IMR-90 (cell line): Measurements from ENCODE around the gene TMEM163. TPM values are rescaled to one million over a fixed set of nuclear protein-coding genes. Genes with fewer than 3 reads are reported as not detected.

Source experiments
- ATAC-seq: fragments of 200-7000 bp; cut with Tn5 transposase; 2 replicates; pipeline ENCODE4 v1.9.1; 2020; ENCODE audit warnings: low read depth, mild to moderate bottlenecking, moderate library complexity
- BruUV-seq: library from RNA; stranded (reverse); fragments of 400-500 nt; replicated peaks from 2 replicates; lab custom pipeline; 2021; lab: Mats Ljungman, UMichigan
- CTCF ChIA-PET: fragments of 300-600 bp; formaldehyde crosslinking; extraction: SDS; loops from one replicate; lab custom pipeline; 2021; ENCODE audit warnings: antibody characterized with exemption; lab: Yijun Ruan, JAX
- POLR2A ChIA-PET: fragments of 300-600 bp; sonication (Branson Sonifier 250); formaldehyde crosslinking; loops from one replicate; lab custom pipeline; 2022; ENCODE audit warnings: antibody characterized with exemption; ENCODE audit not compliant: unreplicated experiment; lab: Charles Lee
- DNase-seq: peaks from one replicate; pipeline ENCODE4 v3.0.0; 2013
- H2AFZ ChIP-seq: replicated peaks from 2 replicates; pipeline ENCODE3; 2013; ENCODE audit warnings: low read length, mild to moderate bottlenecking; ENCODE audit not compliant: poor library complexity
- H2AK5ac ChIP-seq: 2 replicates; pipeline ENCODE4 v1.6.1; 2013; ENCODE audit warnings: low read depth, low read length, inconsistent platforms
- H2AK9ac ChIP-seq: replicated peaks from 2 replicates; pipeline ENCODE3; 2013; ENCODE audit warnings: mild to moderate bottlenecking, low read depth, low read length, moderate library complexity; ENCODE audit not compliant: poor library complexity
- H2BK120ac ChIP-seq: 2 replicates; pipeline ENCODE4 v1.6.1; 2013; ENCODE audit warnings: low read depth, low read length, inconsistent platforms
- H2BK15ac ChIP-seq: 3 replicates; pipeline ENCODE4 v1.6.1; 2013; ENCODE audit warnings: low read depth, low read length, inconsistent platforms
- H2BK20ac ChIP-seq: 2 replicates; pipeline ENCODE4 v1.6.1; 2013; ENCODE audit warnings: low read depth, mild to moderate bottlenecking, inconsistent platforms, low read length, moderate library complexity
- H2BK5ac ChIP-seq: 2 replicates; pipeline ENCODE4 v1.6.1; 2013; ENCODE audit warnings: mild to moderate bottlenecking, low read depth, low read length, inconsistent platforms; ENCODE audit not compliant: poor library complexity, severe bottlenecking
- H3K14ac ChIP-seq: replicated peaks from 2 replicates; pipeline ENCODE4 v1.6.1; 2013; ENCODE audit warnings: low read depth, low read length, inconsistent platforms
- H3K18ac ChIP-seq: 2 replicates; pipeline ENCODE4 v1.6.1; 2013; ENCODE audit warnings: low read depth, low read length, control low read depth
- H3K23ac ChIP-seq: 2 replicates; pipeline ENCODE4 v1.6.1; 2013; ENCODE audit warnings: low read depth, low read length, inconsistent platforms
- H3K27ac ChIP-seq: 2 replicates; pipeline ENCODE4 v1.5.1; 2013; ENCODE audit warnings: mild to moderate bottlenecking, control low read depth, low read length; ENCODE audit not compliant: insufficient read depth
- H3K27me3 ChIP-seq: 2 replicates; pipeline ENCODE4 v1.6.1; 2013; ENCODE audit warnings: low read length; ENCODE audit not compliant: control insufficient read depth, insufficient read depth
- H3K36me3 ChIP-seq: 2 replicates; pipeline ENCODE4 v1.6.1; 2013; ENCODE audit warnings: low read length, mixed read lengths; ENCODE audit not compliant: control insufficient read depth, insufficient read depth
- H3K4ac ChIP-seq: 2 replicates; pipeline ENCODE4 v1.6.1; 2013; ENCODE audit warnings: low read depth, low read length, inconsistent platforms
- H3K4me1 ChIP-seq: 2 replicates; pipeline ENCODE4 v1.6.1; 2013; ENCODE audit warnings: low read length, mixed read lengths; ENCODE audit not compliant: control insufficient read depth, insufficient read depth
- H3K4me2 ChIP-seq: 2 replicates; pipeline ENCODE4 v1.6.1; 2013; ENCODE audit warnings: low read depth, mild to moderate bottlenecking, control low read depth, low read length, moderate library complexity
- H3K4me3 ChIP-seq: 2 replicates; pipeline ENCODE4 v1.5.1; 2013; ENCODE audit warnings: low read depth, mild to moderate bottlenecking, control low read depth, low read length, moderate library complexity; ENCODE audit not compliant: insufficient read depth
- H3K56ac ChIP-seq: 2 replicates; pipeline ENCODE4 v1.6.1; 2013; ENCODE audit warnings: low read length, inconsistent platforms; ENCODE audit not compliant: insufficient read depth; ENCODE audit errors: extremely low read depth
- H3K79me1 ChIP-seq, 2 experiments: 2 replicates each; pipeline ENCODE4 v1.6.1; 2013; ENCODE audit warnings: low read length in 2 of 2, inconsistent platforms in 1 of 2, low read depth in 1 of 2
- H3K9ac ChIP-seq: 2 replicates; pipeline ENCODE4 v1.6.1; 2013; ENCODE audit warnings: low read depth, low read length, control low read depth
- H3K9me1 ChIP-seq: 2 replicates; pipeline ENCODE4 v1.6.1; 2013; ENCODE audit warnings: low read length, inconsistent platforms; ENCODE audit not compliant: insufficient read depth
- H3K9me3 ChIP-seq: 2 replicates; pipeline ENCODE4 v1.6.1; 2013; ENCODE audit warnings: low read length; ENCODE audit not compliant: control insufficient read depth, insufficient read depth
- H4K20me1 ChIP-seq: 2 replicates; pipeline ENCODE4 v1.6.1; 2013; ENCODE audit warnings: low read length, inconsistent platforms; ENCODE audit not compliant: insufficient read depth
- H4K5ac ChIP-seq: 2 replicates; pipeline ENCODE4 v1.6.1; 2013; ENCODE audit warnings: mild to moderate bottlenecking, low read depth, low read length, control low read depth
- H4K8ac ChIP-seq, 2 experiments: 2 replicates each; pipeline ENCODE4 v1.6.1; 2013; ENCODE audit warnings: low read depth in 2 of 2, low read length in 2 of 2, control low read depth in 1 of 2, inconsistent platforms in 1 of 2
- H4K91ac ChIP-seq: 2 replicates; pipeline ENCODE4 v1.6.1; 2013; ENCODE audit warnings: low read depth, low read length, inconsistent platforms; ENCODE audit not compliant: insufficient read depth
- BHLHE40 ChIP-seq: fragments of 150-350 bp; IDR thresholded peaks from 2 replicates; pipeline ENCODE4 v1.6.1; 2016; ENCODE audit warnings: mild to moderate bottlenecking, low read depth, low read length
- CEBPB ChIP-seq: IDR thresholded peaks from 2 replicates; pipeline ENCODE4 v1.6.1; 2012; ENCODE audit warnings: low read depth, low read length, improper control_type of control experiment
- CTCF ChIP-seq: conservative IDR thresholded peaks from 2 replicates; pipeline ENCODE4 v1.5.1; 2012; ENCODE audit warnings: mild to moderate bottlenecking, low read depth, low read length, improper control_type of control experiment
- ELK1 ChIP-seq: fragments of 150-350 bp; IDR thresholded peaks from 2 replicates; pipeline ENCODE4 v1.6.1; 2016; ENCODE audit warnings: low read depth, mild to moderate bottlenecking, low read length, moderate library complexity, borderline replicate concordance
- MAFK ChIP-seq: IDR thresholded peaks from 2 replicates; pipeline ENCODE4 v1.6.1; 2012; ENCODE audit warnings: low read depth, low read length, improper control_type of control experiment
- MAZ ChIP-seq: IDR thresholded peaks from 2 replicates; pipeline ENCODE4 v1.6.1; 2012; ENCODE audit warnings: low read depth, mild to moderate bottlenecking, low read length, improper control_type of control experiment, moderate library complexity, borderline replicate concordance
- MXI1 ChIP-seq: IDR thresholded peaks from 2 replicates; pipeline ENCODE4 v1.6.1; 2012; ENCODE audit warnings: low read depth, mild to moderate bottlenecking, low read length, moderate library complexity, borderline replicate concordance
- NFE2L2 ChIP-seq: fragments of 150-350 bp; IDR thresholded peaks from 2 replicates; pipeline ENCODE4 v1.6.1; 2016; ENCODE audit warnings: low read depth, mild to moderate bottlenecking, low read length
- POLR2A ChIP-seq: IDR thresholded peaks from 2 replicates; pipeline ENCODE4 v1.6.1; 2012; ENCODE audit warnings: mild to moderate bottlenecking, low read depth, low read length
- RCOR1 ChIP-seq: IDR thresholded peaks from 2 replicates; pipeline ENCODE4 v1.6.1; 2012; ENCODE audit warnings: mild to moderate bottlenecking, low read length, improper control_type of control experiment; ENCODE audit not compliant: insufficient replicate concordance
- RFX5 ChIP-seq: IDR thresholded peaks from 2 replicates; pipeline ENCODE4 v1.8.0; 2012; ENCODE audit warnings: low read depth, mild to moderate bottlenecking, low read length, moderate library complexity
- SMC3 ChIP-seq: fragments of 150-350 bp; IDR thresholded peaks from 2 replicates; pipeline ENCODE4 v1.6.1; 2016; ENCODE audit warnings: low read depth, mild to moderate bottlenecking, antibody characterized with exemption, low read length, moderate library complexity
- USF2 ChIP-seq: fragments of 150-350 bp; IDR thresholded peaks from 2 replicates; pipeline ENCODE4 v1.6.1; 2017; ENCODE audit warnings: mild to moderate bottlenecking, antibody characterized with exemption, low read length, low read depth
- WGBS, 2 experiments: methylation state at CpG; one replicate each; pipeline versions ENCODE4 v1.1.5 to v1.1.7; 2013; ENCODE audit warnings: missing lambda C conversion rate in 2 of 2; ENCODE audit not compliant: insufficient read length in 1 of 2; ENCODE audit errors: extremely low coverage in 2 of 2; 5-methylcytosine and 5-hydroxymethylcytosine counted together
- dilution Hi-C: fragments of 300-500 bp; cut with HindIII; formaldehyde crosslinking; loops from one replicate; pipeline ENCODE4 v1.14.3; 2018; ENCODE audit warnings: low sequenced_read_pairs; ENCODE audit not compliant: unreplicated experiment
- in situ Hi-C: fragments of 300-500 bp; cut with MboI; formaldehyde crosslinking; loops from 3 replicates; pipeline ENCODE4 v1.14.3; 2019; ENCODE audit warnings: low sequenced_read_pairs, inconsistent platforms, mixed read lengths
- intact Hi-C: fragments of 100-400 bp; cut with micrococcal nuclease; formaldehyde crosslinking; loops from 2 replicates; pipeline ENCODE4 v1.10.0; 2022
- polyA plus RNA-seq, 3 experiments: library from polyadenylated mRNA; depleted of rRNA; stranded (reverse); fragments of >200 nt; gene quantifications; 2 replicates each; pipeline ENCODE4 v1.2.3, GENCODE V29; 2012; ENCODE audit warnings: low replicate concordance in 1 of 3
- total RNA-seq: library from RNA; depleted of rRNA; stranded (reverse); fragments of >200 nt; gene quantifications from 2 replicates; pipeline ENCODE4 v1.2.3, GENCODE V29; 2012

TMEM163 gene
- total and polyA plus RNA-seq, 2 of the 4 experiments (the other 2 are of a cell fraction), result not detected

- Histone ChIP-seq H3K27ac (no peak overlapping the region), H3K4me1 (no peaks in the 10 kb centered on the region), H4K91ac (no peak overlapping the region), H2BK120ac (no peak overlapping the region), H3K18ac (no peak overlapping the region), H3K14ac (no peak overlapping the region), H4K8ac (no peak overlapping the region), H3K4ac (no peak overlapping the region), H2AK9ac (no peak overlapping the region), H3K27me3 (peaks cover 19% of the 10 kb centered on the region), H2AK5ac (no peak overlapping the region), H2BK5ac (no peak overlapping the region), H3K9me3 (no peaks in the 10 kb centered on the region), H3K4me2 (no peak overlapping the region), H2BK15ac (no peak overlapping the region), H4K5ac (no peak overlapping the region), H3K36me3 (no peaks in the 10 kb centered on the region), H3K4me3 (no peak overlapping the region), H3K79me1 (no peaks in the 10 kb centered on the region), H2AFZ (no peak overlapping the region), H3K9me1 (no peaks in the 10 kb centered on the region), H3K9ac (no peak overlapping the region), H4K20me1 (no peaks in the 10 kb centered on the region), H2BK20ac (no peak overlapping the region), H3K23ac (no peak overlapping the region), H3K56ac (no peak overlapping the region)
- ATAC-seq, result no peak
- no CpG with 5 or more reads among the region's 9 CpGs for WGBS, 2 experiments
- ChIA-PET POLR2A (no interaction called here), CTCF (no interaction called here)
- intact Hi-C loops, result no loop called here
- no peak for DNase-seq
- BruUV-seq, result no TSS peak
- TF ChIP-seq NFE2L2 (no peak), POLR2A (no peak), ELK1 (no peak), MXI1 (no peak), CTCF (no peak), RFX5 (no peak), BHLHE40 (no peak), MAZ (no peak), SMC3 (no peak), MAFK (no peak), USF2 (no peak), CEBPB (no peak), RCOR1 (no peak)
- in situ Hi-C loops, result no loop called here
- dilution Hi-C loops, result no loop called here
These were observed 213.4 kb downstream of the TMEM163 start for GRCh38 chr2:134505446-134505845.
